GM18870 (cell line): Measurements from ENCODE around the gene KRT4.

ENCODE experiments used
- ATAC-seq: cut with Tn5 transposase; IDR thresholded peaks from one replicate; pipeline ENCODE4 v1.9.1; 2021; ENCODE audit warnings: moderate library complexity; ENCODE audit not compliant: unreplicated experiment

Gene KRT4

DNA sequence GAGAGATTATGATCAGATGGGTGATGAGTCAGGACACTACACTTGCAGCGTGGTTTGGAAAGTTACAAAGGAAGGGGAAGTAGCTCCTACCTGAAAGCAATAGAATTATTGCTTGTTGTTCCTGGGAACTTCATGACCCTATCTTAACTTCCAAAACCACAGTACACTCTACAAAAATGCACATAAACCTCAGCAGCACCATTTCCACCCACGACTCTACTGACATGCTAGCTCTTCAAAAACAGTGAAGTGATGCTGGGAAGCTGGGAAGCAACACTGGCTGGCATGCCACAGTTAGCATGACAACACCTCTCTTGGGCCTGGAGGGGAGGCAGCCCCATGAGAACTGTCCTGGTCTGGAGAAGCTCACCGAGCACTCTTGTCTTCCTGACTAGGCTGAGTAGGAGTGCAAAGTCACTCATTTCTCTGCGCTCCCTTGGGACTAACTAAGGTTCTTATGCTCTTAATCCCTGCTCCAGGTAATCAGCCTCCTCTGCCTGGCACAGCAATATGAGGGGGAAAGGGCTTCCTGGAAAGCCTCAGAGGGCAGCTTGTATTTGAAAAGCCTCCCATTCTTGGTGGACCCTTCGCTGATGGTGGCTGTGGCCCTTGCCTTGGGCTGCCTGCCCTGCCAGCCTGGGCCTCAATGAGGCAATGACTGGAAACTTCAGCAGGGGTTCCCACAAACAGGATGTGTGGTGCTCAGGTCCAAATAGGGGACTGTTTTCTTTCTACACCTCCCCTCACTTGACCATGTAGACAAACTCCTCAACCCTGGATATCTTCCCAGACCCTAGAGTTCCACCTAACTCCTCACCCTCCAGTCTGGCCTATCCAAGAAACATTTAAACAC, 19.2 kb downstream of the KRT4 start:
- no peak for ATAC-seq

DNA sequence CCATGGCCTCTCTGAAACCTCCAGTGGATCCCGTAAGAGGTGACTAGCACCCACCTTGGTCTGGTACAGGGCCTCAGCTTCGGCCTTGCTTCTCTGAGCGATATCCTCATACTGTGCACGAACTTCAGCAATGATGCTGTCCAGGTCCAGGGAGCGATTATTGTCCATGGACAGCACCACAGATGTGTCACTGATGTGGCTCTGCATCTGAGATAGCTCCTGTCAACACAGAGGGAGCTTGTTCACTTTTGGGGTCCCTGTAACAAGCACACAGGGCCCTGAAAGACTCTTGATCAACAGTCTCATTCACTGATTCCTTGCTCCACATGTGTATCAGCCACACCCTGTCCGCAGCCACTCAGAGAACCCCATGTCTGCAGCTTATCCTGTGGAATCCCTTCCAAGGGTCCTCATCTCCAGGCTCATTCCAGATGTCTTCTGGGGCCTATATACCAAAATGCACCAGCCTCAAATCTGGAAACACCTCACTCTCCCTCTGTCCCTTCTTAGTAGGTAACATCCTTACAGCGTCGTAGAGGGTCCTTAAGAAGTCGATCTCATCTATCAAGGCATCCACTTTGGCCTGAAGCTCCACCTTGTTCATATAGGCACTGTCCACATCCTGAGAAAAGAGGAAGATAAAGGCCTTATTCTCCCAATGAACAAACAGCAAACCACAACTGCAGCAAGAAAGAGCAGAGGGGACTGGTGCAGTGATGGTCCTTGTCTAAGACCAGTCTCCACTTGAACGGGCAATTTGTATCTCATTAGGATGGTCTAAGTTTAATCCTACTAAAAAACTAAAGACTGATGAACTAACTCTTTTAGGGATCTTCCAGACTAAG, 21.5 kb downstream of the KRT4 start:
- ATAC-seq = no peak

DNA sequence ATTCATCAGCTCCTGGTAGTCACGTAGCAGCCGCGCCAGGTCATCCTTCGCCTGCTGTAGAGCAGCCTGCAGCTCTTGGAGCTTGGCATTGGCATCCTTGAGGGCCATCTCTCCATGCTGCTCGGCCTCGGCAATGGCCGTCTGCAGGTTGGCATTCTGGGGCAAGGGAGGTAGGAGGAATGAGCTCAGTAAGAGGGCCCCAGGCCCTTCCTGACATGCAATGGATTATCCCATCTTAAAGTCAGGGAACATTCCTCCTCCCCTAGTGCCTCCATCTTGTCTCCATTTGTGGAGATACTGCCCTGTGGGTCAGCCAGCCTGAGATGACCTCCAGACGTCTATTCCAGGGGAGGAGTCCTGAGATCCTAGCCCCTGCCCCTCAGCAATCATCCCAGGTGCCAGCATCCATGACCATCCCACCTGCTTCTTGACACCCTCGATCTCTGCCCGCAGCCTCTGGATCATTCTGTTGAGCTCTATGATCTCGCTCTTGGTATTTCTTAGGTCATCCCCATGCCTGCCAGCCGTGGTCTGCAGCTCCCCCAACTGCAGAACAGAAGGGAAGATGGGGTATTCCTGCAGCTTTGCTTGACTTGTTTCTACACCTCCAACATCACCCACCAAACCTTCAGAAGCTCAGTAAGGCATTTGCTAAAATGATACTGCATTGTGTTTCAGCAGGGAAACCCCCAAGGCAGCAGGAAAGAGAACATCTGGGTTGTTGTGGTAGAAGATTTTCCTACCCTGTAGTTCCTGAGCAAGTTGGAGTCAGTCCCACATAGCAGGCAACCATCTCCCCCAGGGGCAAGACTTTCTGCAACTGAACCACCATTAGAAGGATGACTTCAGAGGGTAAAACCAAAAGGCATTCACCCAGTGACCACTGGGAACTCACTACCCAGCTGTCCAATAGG, 22.4 kb downstream of the KRT4 start:
- ATAC-seq = no peak

DNA sequence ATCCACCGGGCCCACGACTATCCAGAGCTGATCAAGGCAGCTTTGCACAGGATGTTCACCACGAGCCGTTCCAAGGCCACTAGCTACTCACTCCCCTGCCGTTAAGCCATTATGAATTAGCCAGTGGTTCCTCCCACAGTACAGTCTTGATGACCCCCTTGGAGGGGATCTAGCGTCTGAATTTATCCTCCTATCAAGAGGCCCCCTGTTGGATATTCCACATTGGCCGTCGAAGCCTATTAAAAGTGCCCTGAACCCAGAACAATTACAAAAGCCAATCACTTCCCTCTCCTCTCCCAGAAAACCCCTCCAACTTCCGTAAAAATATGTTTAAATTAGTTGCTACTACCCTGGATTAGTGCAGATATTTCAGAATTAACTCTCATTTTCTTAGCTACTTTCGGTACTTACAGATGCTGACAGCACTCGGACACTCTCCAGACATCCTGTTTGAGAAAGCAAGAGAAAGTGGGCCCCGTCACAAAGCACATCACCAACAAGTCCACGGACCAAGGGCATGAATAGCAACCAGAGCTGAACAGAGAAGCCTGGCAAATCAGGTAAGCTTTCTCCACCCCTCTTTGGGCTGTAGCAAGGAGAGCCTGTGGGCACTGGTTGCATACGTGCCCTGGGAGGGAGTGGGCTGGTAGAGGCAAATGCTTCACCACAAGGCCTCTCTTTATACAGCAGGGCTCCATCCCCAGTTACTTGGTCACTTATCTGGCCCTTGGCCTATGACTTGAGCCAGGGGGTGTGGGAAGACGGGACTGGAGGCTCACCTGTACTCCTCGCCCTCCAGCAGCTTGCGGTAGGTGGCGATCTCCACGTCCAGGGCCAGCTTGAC, 23.3 kb downstream of the KRT4 start:
- ATAC-seq = no peak

DNA sequence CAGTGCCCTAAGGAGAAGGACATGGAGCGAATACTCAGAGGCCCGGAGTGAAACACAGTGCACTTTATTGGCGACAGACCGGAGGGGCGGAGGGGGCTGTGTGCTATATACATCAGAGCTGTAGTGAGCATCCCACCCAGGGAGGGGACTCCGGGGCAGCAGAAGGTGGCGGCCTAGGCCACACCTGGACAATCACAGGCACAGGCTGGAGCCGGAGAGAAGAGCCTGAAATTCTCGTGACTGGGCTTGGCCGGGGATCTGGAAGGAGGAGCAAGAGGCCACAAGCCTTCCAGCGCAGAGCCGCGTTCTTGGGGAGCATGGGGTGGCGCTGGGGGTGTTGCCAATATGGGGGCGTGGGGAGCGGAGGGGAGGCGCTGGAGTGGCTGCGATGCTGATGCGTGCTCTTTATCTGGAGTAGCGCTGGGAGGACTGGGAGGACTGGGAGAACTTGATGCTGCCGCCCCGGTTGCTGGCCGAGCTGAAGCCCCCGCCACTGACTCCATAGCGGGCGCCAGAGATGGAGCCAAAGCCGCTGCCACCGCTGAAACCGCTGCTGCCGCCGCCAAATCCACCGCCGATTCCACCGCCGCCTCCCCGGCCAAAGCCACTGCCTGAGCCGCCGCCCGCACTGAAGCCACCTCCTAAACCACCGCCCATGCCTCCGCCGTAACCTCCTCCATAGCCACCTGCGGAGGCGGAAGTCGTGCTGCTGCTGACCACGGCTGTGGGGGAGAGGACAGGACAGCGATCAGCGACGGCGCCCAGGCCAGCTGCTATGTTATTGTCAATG, 24.1 kb downstream of the KRT4 start:
- no peak for ATAC-seq

DNA sequence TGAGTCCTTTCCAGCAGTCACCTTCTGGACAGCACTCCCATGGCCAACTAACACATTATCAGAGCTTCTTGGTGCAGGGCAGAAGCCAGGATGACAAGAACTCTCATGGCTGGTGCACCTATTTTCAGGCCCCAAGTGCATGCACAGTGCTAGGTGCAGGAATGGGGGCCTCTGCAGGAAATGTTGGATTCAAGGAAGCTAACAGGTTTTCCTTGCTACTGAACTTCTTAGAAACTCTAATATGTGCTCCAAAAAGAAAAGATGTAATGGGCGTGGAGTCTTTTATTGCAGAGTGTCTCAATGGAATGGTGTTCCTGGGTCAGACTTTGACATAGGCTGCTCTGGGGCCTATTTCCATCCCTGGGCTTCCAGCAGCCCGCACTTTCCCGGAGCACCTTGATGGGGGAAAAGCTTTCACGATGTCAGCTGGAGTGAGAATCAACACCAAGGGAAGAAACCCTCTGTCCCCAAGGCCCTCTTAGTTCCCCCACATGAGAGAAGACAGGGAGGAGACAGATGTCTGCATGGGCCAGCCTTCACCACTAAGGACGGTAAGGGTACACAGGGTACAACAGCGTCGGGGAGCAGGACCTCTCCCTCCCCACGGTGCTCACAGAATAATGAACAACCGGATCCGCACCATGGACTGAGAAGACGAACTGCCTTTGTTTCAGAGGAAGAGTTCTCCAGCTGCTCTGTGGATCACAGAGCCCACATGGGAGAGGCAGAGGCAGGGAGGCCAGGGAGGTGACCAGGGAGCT, 24.9 kb downstream of the KRT4 start:
- no peak for ATAC-seq

DNA sequence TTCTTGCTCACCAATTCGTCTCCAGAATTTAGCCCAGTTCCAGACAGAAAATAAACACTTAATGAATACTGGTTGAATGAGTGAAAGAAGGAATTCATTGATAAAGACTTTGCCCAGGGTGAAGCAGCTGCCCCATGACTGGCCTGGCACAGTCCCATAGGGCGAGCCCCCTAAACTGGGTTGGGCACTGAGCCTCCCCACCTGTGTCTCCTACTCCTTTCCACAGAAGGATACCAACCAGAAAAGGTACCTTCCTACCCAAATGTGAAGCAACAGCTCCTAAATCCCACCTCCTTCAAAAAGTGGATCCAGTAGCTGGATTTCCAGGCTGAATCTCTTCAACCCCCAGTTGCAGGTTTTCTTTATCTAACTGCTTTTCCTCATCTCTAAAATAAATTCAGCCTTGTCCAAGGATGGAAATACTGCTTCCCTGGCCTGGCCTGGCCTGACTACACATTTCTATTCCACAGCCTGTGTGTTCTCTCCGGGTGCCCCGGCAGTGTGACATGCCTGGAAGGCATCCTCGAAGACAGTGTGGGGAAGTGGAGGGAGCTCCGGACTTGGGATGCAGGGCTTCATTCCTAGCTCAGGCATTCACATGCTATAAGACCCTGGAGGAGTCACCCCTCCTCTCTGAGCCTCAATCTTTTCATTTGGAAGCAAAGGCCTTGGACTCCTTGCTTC, 25.6 kb downstream of the KRT4 start:
- no peak for ATAC-seq

DNA sequence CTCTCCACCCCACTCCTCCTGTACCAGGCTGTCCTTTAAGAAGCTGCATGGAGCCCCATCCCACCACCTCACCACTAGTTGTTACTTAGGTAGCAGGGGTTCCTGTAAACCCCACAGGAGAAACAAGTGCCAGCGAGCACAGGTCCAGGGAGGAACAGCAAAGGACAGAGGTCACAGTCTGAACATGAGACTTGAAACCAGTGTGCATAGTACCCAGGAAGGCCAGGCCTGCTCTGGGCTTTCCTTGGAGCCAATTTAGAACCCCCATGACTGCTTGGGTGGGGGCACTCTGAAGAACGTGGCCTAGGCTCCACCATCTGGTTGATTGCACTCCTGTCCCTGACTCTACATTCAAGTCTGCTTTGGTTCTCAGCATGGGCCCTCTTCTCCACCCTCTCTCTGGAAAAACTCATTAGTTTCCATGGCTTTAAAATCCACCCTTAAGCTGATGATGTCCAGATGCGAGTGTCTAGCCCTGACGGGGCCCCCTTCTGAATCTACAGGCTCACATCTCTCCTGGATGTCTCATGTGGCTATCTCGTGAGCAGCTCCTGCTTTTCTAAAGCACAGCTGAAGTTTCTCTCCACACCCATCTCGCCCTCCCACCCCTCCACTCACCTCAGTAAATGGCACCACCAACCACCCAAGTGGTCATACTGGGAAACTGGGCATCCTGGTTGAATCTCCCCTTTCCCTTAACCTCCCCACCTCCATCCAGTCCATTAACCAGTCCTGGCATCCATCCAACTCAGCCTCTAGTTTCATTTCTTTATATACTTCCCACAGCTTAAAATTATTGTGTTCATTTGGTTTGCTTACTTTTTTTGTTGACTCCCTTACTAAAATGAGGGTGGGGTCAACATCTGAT, 26.4 kb downstream of the KRT4 start:
- ATAC-seq = no peak

DNA sequence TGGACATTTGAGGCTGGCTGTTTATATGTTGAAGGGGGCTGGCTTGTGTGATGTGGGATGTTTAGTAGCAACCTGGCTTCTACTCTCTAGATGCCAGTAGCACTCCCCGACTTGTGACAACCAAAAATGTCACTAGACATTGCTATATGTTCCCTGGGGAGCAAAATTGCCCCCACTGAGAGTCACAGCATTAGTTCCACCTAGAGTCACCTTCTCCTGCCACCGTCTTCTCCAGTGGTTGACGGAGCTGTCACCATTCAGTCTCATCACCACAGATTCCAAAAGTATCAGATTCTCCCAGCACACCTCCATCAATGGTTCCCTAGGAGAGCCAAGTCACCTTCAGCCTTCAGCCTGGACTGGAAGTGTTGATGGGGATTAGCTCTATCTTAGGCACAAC, 29.0 kb downstream of the KRT4 start:
- no peak for ATAC-seq

DNA sequence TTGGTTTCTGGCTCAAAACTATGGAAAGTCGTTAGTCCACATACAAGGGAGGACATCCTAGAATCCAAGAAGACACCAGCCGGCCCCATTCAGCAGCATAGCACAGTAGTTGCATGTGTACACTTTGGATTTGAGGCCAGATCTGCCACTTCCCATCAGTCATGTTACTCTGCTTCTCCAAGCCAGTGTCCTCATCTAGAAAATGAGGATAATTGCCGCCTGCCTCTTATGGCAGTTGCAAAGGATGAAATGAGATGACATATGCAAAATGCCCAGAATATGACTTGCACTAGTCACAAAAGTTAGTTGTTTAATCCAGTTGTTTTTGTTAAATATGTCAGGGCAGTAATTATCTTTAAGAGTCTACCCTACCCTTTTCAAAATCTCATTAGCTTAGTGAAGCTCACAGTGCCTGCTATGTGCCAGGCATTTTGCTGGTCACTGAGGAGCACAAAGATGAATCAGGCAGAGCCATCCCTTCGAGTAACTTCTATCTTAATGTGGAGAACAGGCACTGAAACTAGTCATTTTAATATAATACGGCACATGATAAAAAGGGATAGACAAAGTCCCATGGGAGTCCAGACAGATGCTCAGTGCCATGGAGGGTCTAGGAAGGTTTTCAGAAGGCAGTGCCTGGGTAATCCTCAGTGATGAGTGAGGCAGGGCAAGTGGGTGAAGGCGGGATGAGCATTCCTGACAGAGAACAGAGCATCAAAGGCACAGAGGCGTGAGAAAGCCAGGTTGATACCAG, 30.2 kb downstream of the KRT4 start:
- no peak for ATAC-seq

DNA sequence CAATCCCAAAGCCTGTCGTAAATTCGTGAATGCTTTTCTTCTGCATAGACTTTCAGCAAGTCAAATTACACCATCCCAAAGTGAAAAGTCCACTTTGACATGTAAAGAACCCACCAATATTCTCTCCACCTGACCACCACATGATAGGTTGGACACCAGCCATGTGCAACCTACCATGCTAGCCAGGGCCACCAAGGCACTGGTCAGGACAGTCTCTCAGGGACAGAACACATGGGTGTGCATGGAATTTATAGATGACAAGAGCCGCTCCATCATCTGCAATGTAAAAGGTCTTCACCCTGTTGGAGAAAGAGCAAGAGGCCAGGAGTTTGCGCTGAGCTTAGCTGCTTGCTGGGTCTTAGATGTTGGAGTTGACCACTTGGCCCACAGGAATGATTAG, 31.4 kb downstream of the KRT4 start:
- no peak for ATAC-seq

DNA sequence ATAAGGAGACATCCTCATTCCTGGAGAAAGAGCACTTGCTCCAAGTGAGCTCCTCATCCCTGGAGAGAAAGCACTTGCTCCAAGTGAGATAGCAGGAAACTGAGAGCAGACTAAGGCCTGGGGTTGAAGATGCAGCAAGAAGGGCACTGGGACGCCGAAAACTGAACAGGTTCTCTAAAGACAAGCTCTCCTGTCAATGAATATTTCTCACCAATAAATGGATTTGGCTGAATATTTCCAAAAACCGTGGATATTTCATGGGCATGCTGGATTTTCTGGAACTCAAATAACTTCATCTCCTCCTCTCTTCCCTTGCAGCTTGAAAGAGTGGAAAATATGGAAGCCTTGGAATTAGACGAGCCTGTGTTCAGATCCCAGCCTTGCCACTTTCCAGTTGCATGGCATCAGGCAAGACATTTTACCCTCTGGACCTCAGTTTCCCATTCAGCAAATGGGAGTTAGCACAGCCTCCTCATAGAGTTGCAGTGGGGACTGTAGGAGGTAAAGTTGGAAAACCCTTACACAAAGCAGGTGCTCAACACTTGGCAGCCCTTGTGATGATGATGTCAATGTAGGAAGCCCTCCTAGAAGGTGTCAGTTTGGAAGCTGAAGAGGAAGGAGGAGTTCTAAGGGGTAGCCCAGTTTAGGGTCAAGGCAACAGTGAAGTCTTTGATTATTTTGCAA, 32.4 kb downstream of the KRT4 start:
- ATAC-seq = no peak

DNA sequence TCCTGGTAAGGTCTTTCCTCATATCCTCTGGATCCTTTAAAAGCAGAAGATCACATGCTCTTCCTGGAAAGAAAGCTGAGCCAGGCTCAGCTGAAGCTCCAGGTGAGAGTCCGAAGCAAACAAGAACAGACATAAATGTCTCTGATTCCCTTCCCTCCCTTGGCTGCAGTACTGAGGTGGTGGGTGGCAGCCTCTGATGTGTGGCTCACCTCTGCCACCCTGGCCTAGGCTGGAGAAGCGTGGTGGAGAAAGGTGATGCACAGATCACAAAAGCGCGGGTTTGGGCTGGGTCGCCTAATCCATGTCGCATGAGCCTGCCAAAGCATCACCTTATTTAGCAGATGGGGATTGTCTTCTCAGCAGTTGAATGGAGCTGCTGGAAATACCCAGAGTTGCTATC, 34.0 kb downstream of the KRT4 start:
- ATAC-seq = no peak

DNA sequence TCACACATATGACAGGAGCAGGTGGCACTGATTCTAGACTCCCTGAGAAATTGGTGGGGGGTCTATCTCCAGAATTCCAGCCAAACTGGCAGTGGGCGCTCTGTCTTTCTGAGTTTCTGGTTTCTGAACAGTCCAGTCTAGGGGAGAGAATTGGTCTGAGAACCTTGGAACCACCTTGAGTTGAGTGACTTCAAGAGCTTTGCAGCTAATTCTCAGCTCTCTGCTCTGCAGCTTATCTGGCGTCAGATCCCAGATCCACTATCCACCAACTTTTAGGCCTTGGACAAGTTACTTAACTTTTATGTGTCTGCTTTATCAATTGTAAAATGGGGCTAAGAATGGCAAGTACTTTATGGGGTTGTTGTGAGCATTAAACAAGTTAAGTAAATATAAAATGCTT, 35.1 kb downstream of the KRT4 start:
- ATAC-seq = no peak

DNA sequence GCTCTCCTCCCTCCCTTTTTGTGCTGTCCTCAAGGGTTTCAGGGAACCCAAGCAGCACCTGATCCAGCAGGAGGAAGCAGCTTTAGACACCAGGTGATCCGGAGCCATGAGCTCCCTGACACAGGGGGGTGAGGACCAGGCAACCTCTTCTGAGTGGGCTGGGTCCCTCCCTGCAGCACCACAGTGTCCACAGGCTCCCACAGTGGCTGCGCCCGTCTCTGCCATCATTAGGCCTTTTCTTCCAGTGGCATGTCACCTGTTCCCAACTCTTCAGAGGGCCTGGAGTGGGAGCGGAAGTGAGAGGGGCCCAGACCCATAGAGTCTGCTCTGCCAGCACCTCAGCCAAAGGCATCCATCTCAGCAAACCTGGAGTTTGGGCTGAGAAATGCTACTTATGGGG, 36.4 kb downstream of the KRT4 start:
- no peak for ATAC-seq

DNA sequence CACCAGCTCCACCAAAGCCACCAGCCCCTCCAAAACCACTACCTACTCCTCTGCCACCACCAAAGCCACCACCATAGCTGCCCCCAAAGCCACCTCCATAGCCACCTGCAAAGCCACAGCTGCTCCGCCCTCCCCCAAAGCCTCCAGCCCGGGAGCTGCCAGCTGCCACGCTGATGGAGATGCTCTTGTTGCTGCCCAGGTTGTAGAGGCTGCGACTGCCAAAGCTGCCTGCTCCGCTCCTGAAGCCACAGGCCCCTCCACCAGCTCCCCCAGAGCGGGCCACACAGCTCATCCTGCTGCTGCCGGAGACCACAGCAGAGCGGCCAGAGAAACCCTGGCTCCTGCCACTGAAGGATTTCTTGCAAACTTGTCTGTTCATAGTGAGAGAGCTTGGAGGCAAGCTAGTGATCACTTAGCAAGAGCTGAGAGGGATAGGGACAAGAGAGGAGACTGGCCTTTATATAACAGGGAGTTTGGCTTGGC, 37.0 kb downstream of the KRT4 start, which contains the start of gene KRT76:
Gene KRT76 (minus strand): TSS at position 433 of the 483 bp plus-strand sequence. CDS start 54 bp downstream, at position 379.
- no peak for ATAC-seq
